Measurements from ENCODE around the gene HADHA.

The HADHA gene

GRCh38 chr2:26244309-26245230 lies at the start of gene HADHA, which contains the start of gene HADHB:
TSS of gene HADHA (minus strand) at chr2:26244632. CDS start at chr2:26244596, 36 bp downstream.
TSS of gene HADHB (plus strand) at chr2:26244939. CDS start at chr2:26254255, 9,316 bp downstream.
- Histone ChIP-seq H3K4me3 (peak within 1 kb of the TSS; percentile 72 to 97 (median 92)), H3K9me3 (replicated peaks in 1 of 11) (no peaks in the 10 kb centered on the region), H3K4me2 (peak within 1 kb of the TSS; percentile 77 to 94 (median 84)), H3K27me3 (no peaks in the 10 kb centered on the region), H3K4me1 (peaks cover 31 to 60% (median 44%) of the 10 kb centered on the region in 10 experiments), H4K20me1 (peaks cover 21 to 73% (median 56%) of the 10 kb centered on the region in 11 experiments; a peak in 20 of 22 replicates), H3K36me3 (peaks cover 0 to 11% (median 4%) of the 10 kb centered on the region in 11 experiments; a peak in 9 of 22 replicates), H3K9ac (peak within 1 kb of the TSS; percentile 90 to 98 (median 95)), H3K27ac (peak within 1 kb of the TSS; percentile 94 to 99 (median 97))
- no peak for TF ChIP-seq Cebpa-rat (IDR thresholded peaks at IDR 0.05)

GRCh38 chr2:26292646-26293045 lies 48.2 kb upstream of the HADHA start:
- no peak for TF ChIP-seq Cebpa-rat (IDR thresholded peaks at IDR 0.05)
- H3K4me2 ChIP-seq: no peak overlapping the region
- no peaks in the 10 kb centered on the region for H3K4me1 ChIP-seq
- peaks cover 14 to 45% (median 24%) of the 10 kb centered on the region in 11 experiments for H3K36me3 ChIP-seq
- no peak overlapping the region for H3K9ac ChIP-seq
- H3K4me3 ChIP-seq: no peak overlapping the region
- H3K27me3 ChIP-seq: no peaks in the 10 kb centered on the region
- H4K20me1 ChIP-seq: no peaks in the 10 kb centered on the region
- 0 out of 22 replicates have a peak, but pooled peaks cover 0 to 3% (median 0%) of the 10 kb centered on the region in 11 experiments for H3K9me3 ChIP-seq (replicated peaks in 1 of 11)
- H3K27ac ChIP-seq: no peak overlapping the region

GRCh38 chr2:26290001-26290400 lies 45.6 kb upstream of the HADHA start:
- Histone ChIP-seq H3K9ac (no peak overlapping the region), H3K4me1 (no peaks in the 10 kb centered on the region), H4K20me1 (no peaks in the 10 kb centered on the region), H3K36me3 (peaks cover 38 to 72% (median 50%) of the 10 kb centered on the region in 11 experiments), H3K9me3 (replicated peaks in 1 of 11) (no peaks in the 10 kb centered on the region), H3K4me2 (no peak overlapping the region), H3K27me3 (no peaks in the 10 kb centered on the region), H3K4me3 (no peak overlapping the region), H3K27ac (no peak overlapping the region)
- TF ChIP-seq Cebpa-rat (IDR thresholded peaks at IDR 0.05): no peak

GRCh38 chr2:26285931-26286330 lies 41.5 kb upstream of the HADHA start:
- no peak overlapping the region for H3K27ac ChIP-seq
- H3K4me1 ChIP-seq: no peaks in the 10 kb centered on the region
- H3K4me2 ChIP-seq: no peak overlapping the region
- no peak for TF ChIP-seq Cebpa-rat (IDR thresholded peaks at IDR 0.05)
- no peaks in the 10 kb centered on the region for H3K9me3 ChIP-seq (replicated peaks in 1 of 11)
- no peaks in the 10 kb centered on the region for H3K27me3 ChIP-seq
- no peaks in the 10 kb centered on the region for H4K20me1 ChIP-seq
- no peak overlapping the region for H3K9ac ChIP-seq
- H3K4me3 ChIP-seq: no peak overlapping the region
- H3K36me3 ChIP-seq: peaks cover 79 to 100% (median 90%) of the 10 kb centered on the region in 11 experiments

GRCh38 chr2:26284132-26284531 lies 39.7 kb upstream of the HADHA start:
- H3K27me3 ChIP-seq: no peaks in the 10 kb centered on the region
- H3K9ac ChIP-seq: no peak overlapping the region
- H3K4me2 ChIP-seq: no peak overlapping the region
- H3K4me3 ChIP-seq: no peak overlapping the region
- peaks cover 92 to 100% (median 96%) of the 10 kb centered on the region in 11 experiments for H3K36me3 ChIP-seq
- no peaks in the 10 kb centered on the region; a peak in 1 of 22 replicates for H4K20me1 ChIP-seq
- TF ChIP-seq Cebpa-rat (IDR thresholded peaks at IDR 0.05): no peak
- H3K4me1 ChIP-seq: no peaks in the 10 kb centered on the region
- no peaks in the 10 kb centered on the region for H3K9me3 ChIP-seq (replicated peaks in 1 of 11)
- no peak overlapping the region for H3K27ac ChIP-seq

- TF ChIP-seq Cebpa-rat (IDR thresholded peaks at IDR 0.05): no peak
- Histone ChIP-seq H3K4me3 (no peak overlapping the region), H3K9ac (no peak overlapping the region), H3K36me3 (peaks cover 95 to 100% (median 99%) of the 10 kb centered on the region in 11 experiments), H3K4me2 (no peak overlapping the region), H3K9me3 (replicated peaks in 1 of 11) (no peaks in the 10 kb centered on the region), H3K27me3 (no peaks in the 10 kb centered on the region), H4K20me1 (no peaks in the 10 kb centered on the region; a peak in 1 of 22 replicates), H3K27ac (no peak overlapping the region), H3K4me1 (no peaks in the 10 kb centered on the region)
Measured at GRCh38 chr2:26283606-26284005, 39.2 kb upstream of the HADHA start.

- Histone ChIP-seq H3K9ac (no peak overlapping the region), H3K27me3 (no peaks in the 10 kb centered on the region), H3K4me3 (no peak overlapping the region), H3K36me3 (peaks cover 95 to 100% (median 99%) of the 10 kb centered on the region in 11 experiments), H4K20me1 (peaks cover 0 to 4% (median 0%) of the 10 kb centered on the region in 11 experiments; a peak in 1 of 22 replicates), H3K27ac (no peak overlapping the region), H3K4me2 (no peak overlapping the region), H3K4me1 (no peaks in the 10 kb centered on the region), H3K9me3 (replicated peaks in 1 of 11) (no peaks in the 10 kb centered on the region)
- no peak for TF ChIP-seq Cebpa-rat (IDR thresholded peaks at IDR 0.05)
Measured at GRCh38 chr2:26281226-26281625, 36.8 kb upstream of the HADHA start.

GRCh38 chr2:26279886-26280285 lies 35.5 kb upstream of the HADHA start:
- no peak overlapping the region for H3K27ac ChIP-seq
- H3K9me3 ChIP-seq (replicated peaks in 1 of 11): no peaks in the 10 kb centered on the region
- no peak for TF ChIP-seq Cebpa-rat (IDR thresholded peaks at IDR 0.05)
- peaks cover 86 to 100% (median 98%) of the 10 kb centered on the region in 11 experiments for H3K36me3 ChIP-seq
- H3K4me1 ChIP-seq: no peaks in the 10 kb centered on the region
- H3K4me3 ChIP-seq: no peak overlapping the region
- H3K27me3 ChIP-seq: no peaks in the 10 kb centered on the region
- H4K20me1 ChIP-seq: peaks cover 0 to 12% (median 0%) of the 10 kb centered on the region in 11 experiments; a peak in 1 of 22 replicates
- no peak overlapping the region for H3K9ac ChIP-seq
- no peak overlapping the region for H3K4me2 ChIP-seq

GRCh38 chr2:26276484-26277227 lies 32.2 kb upstream of the HADHA start:
- H3K4me1 ChIP-seq: peaks cover 0 to 7% (median 0%) of the 10 kb centered on the region in 10 experiments; a peak in 3 of 20 replicates
- H3K36me3 ChIP-seq: peaks cover 78 to 99% (median 93%) of the 10 kb centered on the region in 11 experiments

More at GRCh38 chr2:26276484-26277227, 32.2 kb upstream of the HADHA start:
- H4K20me1 ChIP-seq: peaks cover 0 to 20% (median 0%) of the 10 kb centered on the region in 11 experiments; a peak in 1 of 22 replicates
- H3K9ac ChIP-seq: no peak overlapping the region
- H3K4me2 ChIP-seq: no peak overlapping the region
- no peaks in the 10 kb centered on the region for H3K9me3 ChIP-seq (replicated peaks in 1 of 11)
- no peak overlapping the region for H3K27ac ChIP-seq
- H3K27me3 ChIP-seq: no peaks in the 10 kb centered on the region
- no peak for TF ChIP-seq Cebpa-rat (IDR thresholded peaks at IDR 0.05)
- H3K4me3 ChIP-seq: no peak overlapping the region

All from BLaER1 treated with 17β-estradiol and CSF1 and Interleukin-3, amounts not matched to agents 10 nM and 100 nM (cell line).